ENCODE data around the gene PRCD. TPM values are rescaled to one million over a fixed set of nuclear protein-coding genes. Genes with fewer than 3 reads are reported as not detected.

The PRCD gene
- total and polyA plus RNA-seq, 8 donors, result 0.55 to 7.3 (median 1.1) TPM

- intact Hi-C loops (cut with DNase I), result no loop called here
Measured at GRCh38 chr17:76582660-76583059, 42.8 kb downstream of the PRCD start.

GRCh38 chr17:76584427-76585032 lies 44.7 kb downstream of the PRCD start:
- intact Hi-C loops (cut with DNase I), result no loop called here
- 25 to 30% methylated on average over 17 of the region's 17 CpGs for WGBS, 2 donors

More at GRCh38 chr17:76582660-76583059, 42.8 kb downstream of the PRCD start:
- TF ChIP-seq CTCF (IDR thresholded peaks at IDR 0.05), result no peak
- no peak for DNase-seq
- Histone ChIP-seq H3K27ac (no peak overlapping the region), H3K4me3 (no peak overlapping the region), H3K4me1 (no peaks in the 10 kb centered on the region), H3K36me3 (no peaks in the 10 kb centered on the region), H3K27me3 (no peaks in the 10 kb centered on the region), H3K9me3 (no peaks in the 10 kb centered on the region)
- no peak for ATAC-seq
- FAIRE-seq, result no peak
- WGBS, 2 donors, result 27 to 31% methylated on average over 3 of the region's 3 CpGs

GRCh38 chr17:76585033-76585648 lies 45.3 kb downstream of the PRCD start:
- peak overlapping the region; percentile 63 to 77 (median 68) for H3K27ac ChIP-seq
- H3K27me3 ChIP-seq, result no peaks in the 10 kb centered on the region
- FAIRE-seq (no peak), DNase-seq (peak in 1 of 6 donors; percentile 79), ATAC-seq (peak; percentile 30 to 68 (median 56))
- no peak for TF ChIP-seq CTCF (IDR thresholded peaks at IDR 0.05)
- H3K9me3 ChIP-seq, result no peaks in the 10 kb centered on the region
- H3K36me3 ChIP-seq, result no peaks in the 10 kb centered on the region
- H3K4me3 ChIP-seq, result peak overlapping the region; percentile 31 to 67 (median 42)
- intact Hi-C loops (cut with DNase I), result no loop called here
- 0 to 1% methylated on average over 52 to 62 of the region's 62 CpGs for WGBS, 2 donors
- H3K4me1 ChIP-seq, result no peaks in the 10 kb centered on the region

More at GRCh38 chr17:76584427-76585032, 44.7 kb downstream of the PRCD start:
- no peak for ATAC-seq
- Histone ChIP-seq H3K9me3 (no peaks in the 10 kb centered on the region), H3K36me3 (no peaks in the 10 kb centered on the region), H3K4me3 (peak overlapping the region; percentile 31 to 67 (median 42)), H3K27ac (peak overlapping the region; percentile 63 to 77 (median 68)), H3K27me3 (no peaks in the 10 kb centered on the region), H3K4me1 (no peaks in the 10 kb centered on the region)
- FAIRE-seq, result no peak
- DNase-seq, result no peak
- no peak for TF ChIP-seq CTCF (IDR thresholded peaks at IDR 0.05)

- FAIRE-seq, result no peak
- H3K9me3 ChIP-seq, result no peaks in the 10 kb centered on the region
- H3K4me1 ChIP-seq, result no peaks in the 10 kb centered on the region
- no peaks in the 10 kb centered on the region for H3K36me3 ChIP-seq
- intact Hi-C loops (cut with DNase I), result no loop called here
- 1% methylated on average over 50 to 84 of the region's 84 CpGs for WGBS, 2 donors
- no peaks in the 10 kb centered on the region for H3K27me3 ChIP-seq
- ATAC-seq, result peak; percentile 89 to 93 (median 91)
- peak in 1 of 4 donors; percentile 30 for TF ChIP-seq CTCF (IDR thresholded peaks at IDR 0.05)
- H3K27ac ChIP-seq, result peak within 1 kb of the TSS; percentile 63 to 77 (median 68)
- peak; percentile 65 to 91 (median 78) for DNase-seq
- peak within 1 kb of the TSS; percentile 31 to 67 (median 42) for H3K4me3 ChIP-seq
Measured at GRCh38 chr17:76585649-76586593, 46.1 kb downstream of the PRCD start, which contains the start of gene ST6GALNAC2. Gene ST6GALNAC2, minus strand, starts transcription at chr17:76585860. Its CDS starts 52 bp downstream, at chr17:76585808.

All from pancreas (tissue), 10 donors.